Uterus (tissue), 2 donors: ENCODE measurements around the gene BOD1.

Experiments
- CTCF ChIP-seq, 4 experiments: fragments of 200-600 bp in 2 of 4; fragments of 450-650 bp in 2 of 4; sonication (generic) in 2 of 4; IDR thresholded peaks; one replicate each; pipeline ENCODE4 v1.5.1; 2016 to 2019; ENCODE audit warnings: antibody characterized with exemption in 4 of 4, mild to moderate bottlenecking in 2 of 4, moderate library complexity in 1 of 4
- POLR2A ChIP-seq, 2 donors: fragments of 450-650 bp; IDR thresholded peaks; one replicate each; pipeline ENCODE4 v1.6.1; 2016; ENCODE audit warnings: antibody characterized with exemption in 2 of 2, mild to moderate bottlenecking in 1 of 2, moderate library complexity in 1 of 2

- TF ChIP-seq POLR2A (IDR thresholded peaks at IDR 0.05) = no peak
- no peak for TF ChIP-seq CTCF (IDR thresholded peaks at IDR 0.05)
Measured at GRCh38 chr5:173597304-173597703, 19.1 kb downstream of the BOD1 start.
